ENCODE measurements around the gene PRPF38B. TPM values are rescaled to one million over a fixed set of nuclear protein-coding genes. Genes with fewer than 3 reads are reported as not detected.

The PRPF38B gene
- total RNA-seq, 1 donor from 2014 or later = 9.9 TPM

Other genes starting within 250 kb of the PRPF38B start
- gene NBPF6, start 242.0 kb upstream of the PRPF38B start, total RNA-seq = not detected in 2 replicates
- gene EEIG2, start 132.2 kb upstream of the PRPF38B start, total RNA-seq = 1.5 and 1.8 TPM in 2 replicates
- gene HENMT1, start 31.2 kb upstream of the PRPF38B start, total RNA-seq = 0.87 and 1.6 TPM in 2 replicates
- under 0.01 TPM in 1 of 2 replicates, not detected in the other for gene FNDC7, start 20.6 kb downstream of the PRPF38B start, total RNA-seq
- gene STXBP3, start 54.4 kb downstream of the PRPF38B start, total RNA-seq = 27.0 and 53.0 TPM in 2 replicates
- 0.20 and 0.22 TPM in 2 replicates for gene AKNAD1, start 164.8 kb downstream of the PRPF38B start, total RNA-seq
- gene GPSM2, start 184.7 kb downstream of the PRPF38B start, total RNA-seq = 7.9 and 9.2 TPM in 2 replicates

Measured in lung microvascular endothelial cell (primary cell).